H9 (cell line): ENCODE measurements around the gene FFAR3. TPM values are rescaled to one million over a fixed set of nuclear protein-coding genes. Genes with fewer than 3 reads are reported as not detected.

Experiments used
- DNase-seq: peaks from one replicate; pipeline ENCODE4 v3.0.0-alpha.2; 2017
- H2AFZ ChIP-seq: one replicate; pipeline ENCODE4 v1.6.1; 2013; ENCODE audit warnings: mild to moderate bottlenecking, low read length, control low read depth, moderate library complexity
- H2AK5ac ChIP-seq: 2 replicates; pipeline ENCODE4 v1.6.1; 2013; ENCODE audit warnings: low read length, control low read depth, mixed read lengths; ENCODE audit not compliant: insufficient read length
- H2BK120ac ChIP-seq: one replicate; pipeline ENCODE4 v1.6.1; 2013; ENCODE audit warnings: low read depth, mild to moderate bottlenecking, low read length, control low read depth, inconsistent platforms; ENCODE audit not compliant: poor library complexity, severe bottlenecking
- H2BK12ac ChIP-seq: 2 replicates; pipeline ENCODE4 v1.6.1; 2013; ENCODE audit warnings: low read length, control low read depth, mixed read lengths, low read depth; ENCODE audit not compliant: insufficient read length
- H2BK15ac ChIP-seq: 2 replicates; pipeline ENCODE4 v1.6.1; 2013; ENCODE audit warnings: low read depth, low read length, control low read depth
- H2BK20ac ChIP-seq: one replicate; pipeline ENCODE4 v1.6.1; 2013; ENCODE audit warnings: low read depth, mild to moderate bottlenecking, low read length, control low read depth, inconsistent platforms; ENCODE audit not compliant: poor library complexity, severe bottlenecking
- H2BK5ac ChIP-seq: 2 replicates; pipeline ENCODE4 v1.6.1; 2013; ENCODE audit warnings: low read length, control low read depth, mixed read lengths; ENCODE audit not compliant: insufficient read length
- H3K14ac ChIP-seq: 2 replicates; pipeline ENCODE4 v1.6.1; 2013; ENCODE audit warnings: low read length, control low read depth; ENCODE audit not compliant: insufficient read depth
- H3K18ac ChIP-seq: 2 replicates; pipeline ENCODE4 v1.6.1; 2013; ENCODE audit warnings: low read depth, mild to moderate bottlenecking, mixed read lengths, low read length, control low read depth; ENCODE audit not compliant: insufficient read length
- H3K23ac ChIP-seq: 2 replicates; pipeline ENCODE4 v1.6.1; 2013; ENCODE audit warnings: low read length, control low read depth, mixed read lengths, low read depth; ENCODE audit not compliant: insufficient read length
- H3K23me2 ChIP-seq: 2 replicates; pipeline ENCODE4 v1.6.1; 2013; ENCODE audit warnings: low read depth, mild to moderate bottlenecking, mixed read lengths, low read length, control low read depth; ENCODE audit not compliant: insufficient read length, poor library complexity, severe bottlenecking
- H3K27ac ChIP-seq: 2 replicates; pipeline ENCODE4 v1.5.1; 2013; ENCODE audit warnings: low read length, control low read depth, mixed read lengths, low read depth; ENCODE audit not compliant: insufficient read length
- H3K27me3 ChIP-seq: 2 replicates; pipeline ENCODE4 v1.6.1; 2013; ENCODE audit warnings: low read length, control low read depth, inconsistent platforms; ENCODE audit not compliant: insufficient read depth
- H3K4ac ChIP-seq: 2 replicates; pipeline ENCODE4 v1.6.1; 2013; ENCODE audit warnings: low read depth, mild to moderate bottlenecking, control low read depth, inconsistent platforms, low read length, moderate library complexity
- H3K4me1 ChIP-seq: 2 replicates; pipeline ENCODE4 v1.6.1; 2013; ENCODE audit warnings: low read length, control low read depth, inconsistent platforms; ENCODE audit not compliant: insufficient read depth
- H3K4me2 ChIP-seq: 2 replicates; pipeline ENCODE4 v1.6.1; 2013; ENCODE audit warnings: low read length, control low read depth, mixed read lengths; ENCODE audit not compliant: insufficient read length, insufficient read depth
- H3K56ac ChIP-seq: 2 replicates; pipeline ENCODE4 v1.6.1; 2013; ENCODE audit warnings: low read depth, mild to moderate bottlenecking, mixed read lengths, low read length, control low read depth; ENCODE audit not compliant: insufficient read length
- H3K79me1 ChIP-seq: 2 replicates; pipeline ENCODE4 v1.6.1; 2013; ENCODE audit warnings: low read depth, mild to moderate bottlenecking, moderate library complexity, low read length, control low read depth, inconsistent platforms; ENCODE audit not compliant: insufficient read depth, poor library complexity, severe bottlenecking
- H3K79me2 ChIP-seq: 2 replicates; pipeline ENCODE4 v1.6.1; 2013; ENCODE audit warnings: low read length, control low read depth, inconsistent platforms; ENCODE audit not compliant: insufficient read depth
- H3K9ac ChIP-seq: 2 replicates; pipeline ENCODE4 v1.6.1; 2013; ENCODE audit warnings: low read length, control low read depth, mixed read lengths; ENCODE audit not compliant: insufficient read length; ENCODE audit errors: extremely low read depth
- H3K9me3 ChIP-seq: one replicate; pipeline ENCODE4 v1.6.1; 2013; ENCODE audit warnings: low read depth, low read length, inconsistent platforms; ENCODE audit not compliant: control insufficient read depth
- H3T11ph ChIP-seq: one replicate; pipeline ENCODE4 v1.6.1; 2013; ENCODE audit warnings: mild to moderate bottlenecking, low read length, control low read depth, inconsistent platforms
- H4K20me1 ChIP-seq: one replicate; pipeline ENCODE4 v1.6.1; 2013; ENCODE audit not compliant: control insufficient read depth, insufficient read length, insufficient read depth
- H4K5ac ChIP-seq: 2 replicates; pipeline ENCODE4 v1.6.1; 2013; ENCODE audit warnings: low read depth, mild to moderate bottlenecking, mixed read lengths, low read length, control low read depth; ENCODE audit not compliant: insufficient read length
- H4K8ac ChIP-seq: replicated peaks from 2 replicates; pipeline ENCODE4 v1.6.1; 2013; ENCODE audit warnings: low read length, control low read depth, mixed read lengths, low read depth; ENCODE audit not compliant: insufficient read length
- H4K91ac ChIP-seq: 2 replicates; pipeline ENCODE4 v1.6.1; 2013; ENCODE audit warnings: low read depth, mild to moderate bottlenecking, moderate library complexity, mixed read lengths, low read length, control low read depth; ENCODE audit not compliant: insufficient read length
- H3K27ac Mint-ChIP-seq, 3 experiments: 2 replicates in 2 of 3; 3 replicates in 1 of 3; pipeline ENCODE4 v1.8.0; 2020 to 2021; ENCODE audit warnings: mixed read lengths in 3 of 3, mild to moderate bottlenecking in 1 of 3, moderate library complexity in 1 of 3
- H3K27me3 Mint-ChIP-seq: 2 replicates; pipeline ENCODE4 v1.8.0; 2021; ENCODE audit warnings: low read depth, mild to moderate bottlenecking, moderate library complexity, mixed read lengths
- H3K36me3 Mint-ChIP-seq, 3 experiments: 2 replicates in 2 of 3; 3 replicates in 1 of 3; pipeline ENCODE4 v1.8.0; 2020 to 2021; ENCODE audit warnings: low read depth in 3 of 3, mixed read lengths in 3 of 3; ENCODE audit not compliant: insufficient read depth in 1 of 3
- H3K4me1 Mint-ChIP-seq, 2 experiments: 2 replicates each; pipeline ENCODE4 v1.8.0; 2020; ENCODE audit warnings: mixed read lengths in 2 of 2
- H3K4me3 Mint-ChIP-seq, 2 experiments: 2 replicates in 1 of 2; 3 replicates in 1 of 2; pipeline ENCODE4 v1.8.0; 2020 to 2021; ENCODE audit warnings: mild to moderate bottlenecking in 2 of 2, mixed read lengths in 2 of 2, moderate library complexity in 1 of 2
- H3K9me3 Mint-ChIP-seq, 2 experiments: 2 replicates in 1 of 2; 3 replicates in 1 of 2; pipeline ENCODE4 v1.8.0; 2020; ENCODE audit warnings: mild to moderate bottlenecking in 2 of 2, mixed read lengths in 2 of 2, moderate library complexity in 1 of 2
- WGBS: extraction: QIAGEN DNeasy Blood & Tissue Kit; methylation state at CpG from one replicate; pipeline ENCODE4 v1.1.7; 2013; ENCODE audit warnings: missing lambda C conversion rate, low lambda C conversion rate, mixed read lengths; ENCODE audit not compliant: insufficient read length; ENCODE audit errors: extremely low coverage; 5-methylcytosine and 5-hydroxymethylcytosine counted together
- total RNA-seq: library from RNA; stranded (reverse); gene quantifications from 2 replicates; pipeline ENCODE4 v1.2.1, GENCODE V29; 2021
- TF ChIP-seq, protein P1 (sequence below): fragments of 200-600 bp; sonication (generic); conservative IDR thresholded peaks from 3 replicates; pipeline ENCODE4 v1.8.0; 2021; ENCODE audit warnings: antibody characterized with exemption, mild to moderate bottlenecking

The FFAR3 gene
- total RNA-seq, 1 experiment from 2014 or later, result not detected

DNA sequence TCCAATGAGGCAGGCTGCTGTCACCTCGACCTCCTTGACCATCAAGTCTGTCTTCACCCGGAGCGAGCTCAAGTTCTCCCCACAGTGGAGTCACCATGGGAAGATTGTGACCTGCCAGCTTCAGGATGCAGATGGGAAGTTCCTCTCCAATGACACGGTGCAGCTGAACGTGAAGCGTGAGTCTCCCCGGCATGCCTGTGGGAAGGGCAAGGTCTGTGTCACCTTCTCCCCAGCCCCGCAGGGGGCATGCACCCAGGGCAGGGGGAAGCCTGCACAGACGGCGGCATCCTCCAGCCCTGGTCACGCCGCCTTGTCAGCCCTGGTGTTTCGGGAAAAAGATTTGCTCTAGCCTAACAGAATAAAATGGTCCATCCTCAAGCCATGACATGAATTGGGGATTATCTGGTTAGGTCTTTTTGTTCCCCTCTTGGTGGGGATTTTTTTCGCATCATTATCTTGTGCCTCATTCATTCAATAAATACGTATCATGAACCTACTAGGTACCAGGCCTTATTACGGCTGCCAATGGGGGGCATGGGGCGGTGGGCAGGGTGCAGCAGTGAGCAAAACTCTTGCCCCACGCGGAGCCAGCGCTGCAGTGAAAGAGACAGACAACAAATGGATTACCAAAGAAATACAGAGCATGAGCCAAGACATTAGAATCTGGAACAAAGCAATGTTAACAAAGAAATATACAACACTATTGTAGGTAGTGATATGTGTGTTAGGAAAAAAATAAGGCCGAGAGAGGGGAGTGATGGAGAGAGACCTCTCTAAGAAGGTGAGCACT, 21.9 kb upstream of the FFAR3 start:
- no CpG with 5 or more reads among the region's 21 CpGs for WGBS

More for the DNA sequence above, 21.9 kb upstream of the FFAR3 start:
- Histone ChIP-seq H3K4ac (no peak overlapping the region), H2BK20ac (no peak overlapping the region), H3T11ph (no peak overlapping the region), H3K4me1 (peaks cover 3% of the 10 kb centered on the region; the same call in 1 of the 2 replicates), H2BK15ac (no peak overlapping the region), H4K20me1 (no peaks in the 10 kb centered on the region), H3K14ac (no peak overlapping the region), H2BK12ac (no peak overlapping the region), H3K79me2 (no peaks in the 10 kb centered on the region), H3K9ac (no peak overlapping the region), H3K56ac (no peak overlapping the region), H3K9me3 (no peaks in the 10 kb centered on the region), H3K18ac (no peak overlapping the region), H2BK120ac (no peak overlapping the region), H3K23ac (no peak overlapping the region), H4K5ac (no peak overlapping the region), H3K27me3 (no peaks in the 10 kb centered on the region), H2AK5ac (no peak overlapping the region), H3K4me2 (no peak overlapping the region), H4K91ac (no peak overlapping the region), H3K27ac (no peak overlapping the region), H2BK5ac (no peak overlapping the region), H2AFZ (no peak overlapping the region), H4K8ac (no peak overlapping the region), H3K79me1 (no peaks in the 10 kb centered on the region), H3K23me2 (no peaks in the 10 kb centered on the region)
- no peak overlapping the region for H3K4me3 Mint-ChIP-seq
- TF ChIP-seq, protein P1, sequence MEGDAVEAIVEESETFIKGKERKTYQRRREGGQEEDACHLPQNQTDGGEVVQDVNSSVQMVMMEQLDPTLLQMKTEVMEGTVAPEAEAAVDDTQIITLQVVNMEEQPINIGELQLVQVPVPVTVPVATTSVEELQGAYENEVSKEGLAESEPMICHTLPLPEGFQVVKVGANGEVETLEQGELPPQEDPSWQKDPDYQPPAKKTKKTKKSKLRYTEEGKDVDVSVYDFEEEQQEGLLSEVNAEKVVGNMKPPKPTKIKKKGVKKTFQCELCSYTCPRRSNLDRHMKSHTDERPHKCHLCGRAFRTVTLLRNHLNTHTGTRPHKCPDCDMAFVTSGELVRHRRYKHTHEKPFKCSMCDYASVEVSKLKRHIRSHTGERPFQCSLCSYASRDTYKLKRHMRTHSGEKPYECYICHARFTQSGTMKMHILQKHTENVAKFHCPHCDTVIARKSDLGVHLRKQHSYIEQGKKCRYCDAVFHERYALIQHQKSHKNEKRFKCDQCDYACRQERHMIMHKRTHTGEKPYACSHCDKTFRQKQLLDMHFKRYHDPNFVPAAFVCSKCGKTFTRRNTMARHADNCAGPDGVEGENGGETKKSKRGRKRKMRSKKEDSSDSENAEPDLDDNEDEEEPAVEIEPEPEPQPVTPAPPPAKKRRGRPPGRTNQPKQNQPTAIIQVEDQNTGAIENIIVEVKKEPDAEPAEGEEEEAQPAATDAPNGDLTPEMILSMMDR, result no peak
- no peaks in the 10 kb centered on the region for H3K9me3 Mint-ChIP-seq
- no peaks in the 10 kb centered on the region for H3K36me3 Mint-ChIP-seq
- DNase-seq, result no peak
- no peaks in the 10 kb centered on the region; a peak in 1 of 4 replicates for H3K4me1 Mint-ChIP-seq
- H3K27me3 Mint-ChIP-seq, result peaks cover 8% of the 10 kb centered on the region
- H3K27ac Mint-ChIP-seq, result no peak overlapping the region; a peak in 1 of 7 replicates
